Endothelial cell of umbilical vein (primary cell): ENCODE measurements around the gene CHST15. TPM values are rescaled to one million over a fixed set of nuclear protein-coding genes. Genes with fewer than 3 reads are reported as not detected.

Experiments
- BruUV-seq: library from RNA; stranded (reverse); fragments of 400-500 nt; replicated peaks from 2 replicates; lab custom pipeline; 2021; lab: Mats Ljungman, UMichigan
- CTCF ChIA-PET: fragments of 300-600, 350-600 bp; sonication (Branson Sonifier 250); formaldehyde crosslinking; loops from one replicate; lab custom pipeline; 2021; ENCODE audit warnings: antibody characterized with exemption, inconsistent platforms; lab: Charles Lee
- POLR2A ChIA-PET: fragments of 300-600, 350-600 bp; sonication (Branson Sonifier 250); formaldehyde crosslinking; loops from one replicate; lab custom pipeline; 2021; ENCODE audit warnings: antibody characterized with exemption, inconsistent platforms; lab: Charles Lee
- DNase-seq: peaks from one replicate; pipeline ENCODE4 v3.0.0-alpha.2; 2011; ENCODE audit warnings: low read depth, low spot score
- FAIRE-seq: peaks from 2 replicates; lab custom pipeline; 2011; peaks lifted over from hg19 to GRCh38; lab: Jason Lieb, UNC
- H2AFZ ChIP-seq: 2 replicates; pipeline ENCODE4 v1.6.0; 2012; ENCODE audit warnings: low read depth, low read length, control low read depth, inconsistent platforms
- H3K27ac ChIP-seq: 2 replicates; pipeline ENCODE4 v1.5.1; 2011; ENCODE audit warnings: low read depth, mild to moderate bottlenecking, control low read depth, low read length, moderate library complexity; ENCODE audit not compliant: insufficient read depth
- H3K27me3 ChIP-seq, 2 experiments: 2 replicates each; pipeline versions ENCODE4 v1.6.0 to v1.6.1; 2011; ENCODE audit warnings: low read length in 2 of 2, mixed read lengths in 1 of 2; ENCODE audit not compliant: control insufficient read depth in 2 of 2, insufficient read depth in 2 of 2
- H3K36me3 ChIP-seq, 2 experiments: 2 replicates in 1 of 2; 3 replicates in 1 of 2; pipeline ENCODE4 v1.5.1; 2011; ENCODE audit warnings: low read length in 2 of 2, mild to moderate bottlenecking in 1 of 2, moderate library complexity in 1 of 2; ENCODE audit not compliant: control insufficient read depth in 2 of 2, insufficient read depth in 2 of 2; ENCODE audit errors: extremely low read depth in 1 of 2
- H3K4me1 ChIP-seq: 3 replicates; pipeline ENCODE4 v1.5.1; 2011; ENCODE audit warnings: mild to moderate bottlenecking, low read length; ENCODE audit not compliant: control insufficient read depth, insufficient read depth; ENCODE audit errors: extremely low read depth
- H3K4me2 ChIP-seq: 2 replicates; pipeline ENCODE4 v1.6.1; 2011; ENCODE audit warnings: low read length, control low read depth, mixed read lengths; ENCODE audit not compliant: insufficient read depth
- H3K4me3 ChIP-seq, 3 experiments: fragments of 200-600 bp in 1 of 3; sonication (generic), shearing (Covaris generic) in 1 of 3; replicated peaks in 1 of 3; 2 replicates each; pipeline ENCODE4 v1.5.1; 2011 to 2016; ENCODE audit warnings: control low read depth in 3 of 3, low read length in 3 of 3, mild to moderate bottlenecking in 2 of 3, inconsistent platforms in 1 of 3, low read depth in 1 of 3, moderate library complexity in 1 of 3; ENCODE audit not compliant: insufficient read depth in 1 of 3
- H3K79me2 ChIP-seq: 2 replicates; pipeline ENCODE4 v1.6.0; 2012; ENCODE audit warnings: low read length, inconsistent platforms; ENCODE audit not compliant: control insufficient read depth, insufficient read depth
- H3K9ac ChIP-seq: replicated peaks from 2 replicates; pipeline ENCODE3; 2011; ENCODE audit warnings: low read length, control low read depth; ENCODE audit not compliant: insufficient read depth; ENCODE audit errors: extremely low read depth
- H3K9me1 ChIP-seq: replicated peaks from 3 replicates; pipeline ENCODE4 v1.6.0; 2011; ENCODE audit warnings: mild to moderate bottlenecking, low read length; ENCODE audit not compliant: control insufficient read depth, insufficient read depth; ENCODE audit errors: extremely low read depth
- H3K9me3 ChIP-seq: replicated peaks from 2 replicates; pipeline ENCODE4 v1.5.1; 2012; ENCODE audit warnings: low read length, inconsistent platforms; ENCODE audit not compliant: control insufficient read depth, insufficient read depth
- H4K20me1 ChIP-seq: replicated peaks from 2 replicates; pipeline ENCODE3; 2011; ENCODE audit warnings: mild to moderate bottlenecking, low read length; ENCODE audit not compliant: control insufficient read depth, insufficient read depth; ENCODE audit errors: extremely low read depth
- EZH2 ChIP-seq: IDR thresholded peaks from 2 replicates; pipeline ENCODE4 v1.6.1; 2012; ENCODE audit warnings: borderline replicate concordance, low read depth, mild to moderate bottlenecking, moderate library complexity, low read length, inconsistent platforms; ENCODE audit not compliant: severe bottlenecking
- FOS ChIP-seq: IDR thresholded peaks from 2 replicates; pipeline ENCODE4 v1.6.1; 2011; ENCODE audit warnings: mild to moderate bottlenecking, low read length, moderate library complexity, borderline replicate concordance; ENCODE audit not compliant: insufficient read depth
- GATA2 ChIP-seq: IDR thresholded peaks from 2 replicates; pipeline ENCODE4 v1.7.0; 2011; ENCODE audit warnings: low read depth, mild to moderate bottlenecking, moderate library complexity, mixed read lengths, low read length; ENCODE audit not compliant: insufficient read length, insufficient read depth
- JUN ChIP-seq: IDR thresholded peaks from 2 replicates; pipeline ENCODE4 v1.6.1; 2011; ENCODE audit warnings: borderline replicate concordance, low read depth; ENCODE audit not compliant: insufficient read length, insufficient read depth
- MYC ChIP-seq: IDR thresholded peaks from one replicate; pipeline ENCODE4 v1.6.1; 2011; ENCODE audit warnings: mild to moderate bottlenecking, low read depth, low read length
- POLR2A ChIP-seq: IDR thresholded peaks from 2 replicates; pipeline ENCODE4 v1.6.1; 2012; ENCODE audit warnings: low read depth, mild to moderate bottlenecking, control low read depth, low read length
- POLR2AphosphoS5 ChIP-seq: IDR thresholded peaks from 2 replicates; pipeline ENCODE4 v1.6.1; 2012; ENCODE audit warnings: low read depth, mild to moderate bottlenecking, control low read depth, low read length, moderate library complexity; ENCODE audit not compliant: insufficient read depth
- dilution Hi-C: fragments of 300-500 bp; cut with MboI; formaldehyde crosslinking; loops from one replicate; pipeline ENCODE4 v1.15.0; 2019; ENCODE audit warnings: low sequenced_read_pairs; ENCODE audit not compliant: extremely low pct_ligation_motif_present
- intact Hi-C: fragments of 100-400 bp; cut with micrococcal nuclease; formaldehyde crosslinking; loops from one replicate; pipeline ENCODE4 v1.10.0; 2022
- polyA plus RNA-seq, 4 experiments: library from polyadenylated mRNA; depleted of rRNA in 3 of 4; stranded (reverse) in 3 of 4; unstranded in 1 of 4; fragments of >200 nt; gene quantifications; 2 replicates each; pipeline versions ENCODE4 v1.2.1 to v1.2.3, GENCODE V29; 2011 to 2012; ENCODE audit warnings: missing spikeins in 1 of 4
- total RNA-seq: library from RNA; stranded (reverse); gene quantifications from 2 replicates; pipeline ENCODE4 v1.2.3, GENCODE V29; 2021
- TF ChIP-seq, protein P1 (sequence below), 2 donors: IDR thresholded peaks; 1 replicate in 1 of 2; 2 replicates in 1 of 2; pipeline ENCODE4 v1.5.1; 2011; ENCODE audit warnings: low read length in 2 of 2, mild to moderate bottlenecking in 2 of 2, moderate library complexity in 2 of 2, control low read depth in 1 of 2, inconsistent platforms in 1 of 2, low read depth in 1 of 2; ENCODE audit not compliant: insufficient read depth in 1 of 2; ENCODE audit errors: extremely low read depth in 1 of 2
- TF ChIP-seq, protein P2 (sequence below): IDR thresholded peaks from 2 replicates; pipeline ENCODE4 v1.6.1; 2011; ENCODE audit not compliant: insufficient read depth, insufficient read length

Gene CHST15
- total and polyA plus RNA-seq, 2 donors (not counting 3 experiments of a cell fraction or from before 2014, with no cell fraction given): 23.1 to 29.2 TPM

DNA sequence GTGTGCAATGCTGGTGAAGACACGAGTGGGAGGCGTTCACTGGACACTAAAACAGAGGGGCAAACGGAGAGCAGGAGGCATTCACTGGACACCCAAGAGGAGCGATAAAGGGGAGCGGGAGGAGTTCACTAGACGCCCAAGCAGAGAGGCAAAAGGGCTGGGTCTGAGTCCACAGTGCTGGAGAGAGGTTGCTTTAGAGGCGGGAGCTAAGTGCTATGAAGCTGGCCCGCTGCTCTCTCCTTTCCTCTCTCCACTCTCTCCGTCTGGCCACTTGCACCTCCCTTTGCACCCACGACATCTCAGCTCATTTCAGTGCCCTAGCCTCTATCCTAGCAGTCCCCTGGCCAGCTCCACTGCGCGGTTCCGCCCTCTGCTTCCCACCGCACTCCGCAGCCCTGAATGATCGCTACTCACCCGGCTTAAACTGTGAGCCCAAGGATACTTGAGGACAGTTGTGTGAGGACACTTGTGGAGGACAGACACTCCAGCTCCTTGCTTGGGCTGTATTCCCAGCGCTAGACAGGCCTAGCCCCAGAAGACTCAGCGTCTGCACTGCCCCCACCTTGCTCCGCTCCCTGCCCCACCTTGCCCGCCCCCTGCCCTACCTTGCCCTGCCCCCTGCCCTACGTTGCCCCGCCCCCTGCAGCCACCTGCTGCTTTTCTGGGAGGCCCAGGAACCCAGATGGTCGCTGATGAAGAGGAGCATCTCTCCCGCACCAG lies 123.0 kb downstream of the CHST15 start:
- BruUV-seq: no TSS peak
- Histone ChIP-seq H3K9me3 (no peaks in the 10 kb centered on the region), H3K27ac (no peak overlapping the region), H4K20me1 (no peaks in the 10 kb centered on the region), H3K79me2 (no peaks in the 10 kb centered on the region), H2AFZ (no peak overlapping the region), H3K4me2 (no peak overlapping the region), H3K4me3 (no peak overlapping the region), H3K9me1 (no peaks in the 10 kb centered on the region), H3K36me3 (no peaks in the 10 kb centered on the region), H3K27me3 (peaks cover 8 to 10% of the 10 kb centered on the region in 2 experiments), H3K4me1 (no peaks in the 10 kb centered on the region), H3K9ac (no peak overlapping the region)
- TF ChIP-seq FOS: no peak
- TF ChIP-seq EZH2: no peak
- no peak for TF ChIP-seq MYC
- TF ChIP-seq, protein P1, sequence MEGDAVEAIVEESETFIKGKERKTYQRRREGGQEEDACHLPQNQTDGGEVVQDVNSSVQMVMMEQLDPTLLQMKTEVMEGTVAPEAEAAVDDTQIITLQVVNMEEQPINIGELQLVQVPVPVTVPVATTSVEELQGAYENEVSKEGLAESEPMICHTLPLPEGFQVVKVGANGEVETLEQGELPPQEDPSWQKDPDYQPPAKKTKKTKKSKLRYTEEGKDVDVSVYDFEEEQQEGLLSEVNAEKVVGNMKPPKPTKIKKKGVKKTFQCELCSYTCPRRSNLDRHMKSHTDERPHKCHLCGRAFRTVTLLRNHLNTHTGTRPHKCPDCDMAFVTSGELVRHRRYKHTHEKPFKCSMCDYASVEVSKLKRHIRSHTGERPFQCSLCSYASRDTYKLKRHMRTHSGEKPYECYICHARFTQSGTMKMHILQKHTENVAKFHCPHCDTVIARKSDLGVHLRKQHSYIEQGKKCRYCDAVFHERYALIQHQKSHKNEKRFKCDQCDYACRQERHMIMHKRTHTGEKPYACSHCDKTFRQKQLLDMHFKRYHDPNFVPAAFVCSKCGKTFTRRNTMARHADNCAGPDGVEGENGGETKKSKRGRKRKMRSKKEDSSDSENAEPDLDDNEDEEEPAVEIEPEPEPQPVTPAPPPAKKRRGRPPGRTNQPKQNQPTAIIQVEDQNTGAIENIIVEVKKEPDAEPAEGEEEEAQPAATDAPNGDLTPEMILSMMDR (IDR thresholded peaks at IDR 0.05; ENCODE audit: extremely low read depth in 1 of 2, insufficient read depth in 1 of 2, low read depth in 1 of 2, low read length in 2 of 2): no peak
- TF ChIP-seq POLR2AphosphoS5: no peak
- no peak for TF ChIP-seq JUN
- no peak for TF ChIP-seq GATA2
- TF ChIP-seq, protein P2, sequence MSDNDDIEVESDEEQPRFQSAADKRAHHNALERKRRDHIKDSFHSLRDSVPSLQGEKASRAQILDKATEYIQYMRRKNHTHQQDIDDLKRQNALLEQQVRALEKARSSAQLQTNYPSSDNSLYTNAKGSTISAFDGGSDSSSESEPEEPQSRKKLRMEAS: no peak
- no peak for TF ChIP-seq POLR2A
- no peak for FAIRE-seq
- ChIA-PET POLR2A (no interaction called here), CTCF (interaction anchor here (0.8 to 2.8 kb wide), 8 partner anchors 8 to 419 kb away, joined by 3 to 17 read pairs (median 4); no protein-coding TSS in a partner anchor)
- intact Hi-C loops: no loop called here
- dilution Hi-C loops: no loop called here
- DNase-seq: no peak
